Measurements from ENCODE around the gene PIH1D1.

PIH1D1 gene

GRCh38 chr19:49472936-49473335, 21.3 kb upstream of the PIH1D1 start:
- H3K4me3 ChIP-seq (ENCODE audit: low read length) = no peak overlapping the region
- DNase-seq (ENCODE audit: low read depth) = no peak
- TF ChIP-seq CTCF (IDR thresholded peaks at IDR 0.05; ENCODE audit: insufficient read depth, low read depth, low read length, missing control alignments) = no peak

- no peak for DNase-seq (ENCODE audit: low read depth)
- TF ChIP-seq CTCF (IDR thresholded peaks at IDR 0.05; ENCODE audit: insufficient read depth, low read depth, low read length, missing control alignments) = no peak
Measured at GRCh38 chr19:49470615-49470978, 19.0 kb upstream of the PIH1D1 start.

GRCh38 chr19:49469828-49470614, 18.4 kb upstream of the PIH1D1 start:
- no peak for TF ChIP-seq CTCF (IDR thresholded peaks at IDR 0.05; ENCODE audit: insufficient read depth, low read depth, low read length, missing control alignments)
- H3K4me3 ChIP-seq (ENCODE audit: low read length) = no peak overlapping the region
- peak; percentile 10 for DNase-seq (ENCODE audit: low read depth)

More at GRCh38 chr19:49470615-49470978, 19.0 kb upstream of the PIH1D1 start:
- no peak overlapping the region for H3K4me3 ChIP-seq (ENCODE audit: low read length)

- TF ChIP-seq CTCF (IDR thresholded peaks at IDR 0.05; ENCODE audit: insufficient read depth, low read depth, low read length, missing control alignments) = no peak
- peak; percentile 75 for DNase-seq (ENCODE audit: low read depth)
- peak overlapping the region; percentile 10 for H3K4me3 ChIP-seq (ENCODE audit: low read length)
Measured at GRCh38 chr19:49468746-49469447, 17.3 kb upstream of the PIH1D1 start.

GRCh38 chr19:49468199-49468598, 16.6 kb upstream of the PIH1D1 start:
- peak; percentile 84 for DNase-seq (ENCODE audit: low read depth)
- peak overlapping the region; percentile 10 for H3K4me3 ChIP-seq (ENCODE audit: low read length)
- TF ChIP-seq CTCF (IDR thresholded peaks at IDR 0.05; ENCODE audit: insufficient read depth, low read depth, low read length, missing control alignments) = no peak

GRCh38 chr19:49465371-49465770, 13.8 kb upstream of the PIH1D1 start:
- H3K4me3 ChIP-seq (ENCODE audit: low read length) = no peak overlapping the region
- no peak for TF ChIP-seq CTCF (IDR thresholded peaks at IDR 0.05; ENCODE audit: insufficient read depth, low read depth, low read length, missing control alignments)
- DNase-seq (ENCODE audit: low read depth) = no peak
